Measurements from ENCODE around the gene TSPYL2.

Gene TSPYL2

GRCh38 chrX:53080628-53081580 lies 1.3 kb upstream of the TSPYL2 start:
- no peak for DNase-seq

DNA sequence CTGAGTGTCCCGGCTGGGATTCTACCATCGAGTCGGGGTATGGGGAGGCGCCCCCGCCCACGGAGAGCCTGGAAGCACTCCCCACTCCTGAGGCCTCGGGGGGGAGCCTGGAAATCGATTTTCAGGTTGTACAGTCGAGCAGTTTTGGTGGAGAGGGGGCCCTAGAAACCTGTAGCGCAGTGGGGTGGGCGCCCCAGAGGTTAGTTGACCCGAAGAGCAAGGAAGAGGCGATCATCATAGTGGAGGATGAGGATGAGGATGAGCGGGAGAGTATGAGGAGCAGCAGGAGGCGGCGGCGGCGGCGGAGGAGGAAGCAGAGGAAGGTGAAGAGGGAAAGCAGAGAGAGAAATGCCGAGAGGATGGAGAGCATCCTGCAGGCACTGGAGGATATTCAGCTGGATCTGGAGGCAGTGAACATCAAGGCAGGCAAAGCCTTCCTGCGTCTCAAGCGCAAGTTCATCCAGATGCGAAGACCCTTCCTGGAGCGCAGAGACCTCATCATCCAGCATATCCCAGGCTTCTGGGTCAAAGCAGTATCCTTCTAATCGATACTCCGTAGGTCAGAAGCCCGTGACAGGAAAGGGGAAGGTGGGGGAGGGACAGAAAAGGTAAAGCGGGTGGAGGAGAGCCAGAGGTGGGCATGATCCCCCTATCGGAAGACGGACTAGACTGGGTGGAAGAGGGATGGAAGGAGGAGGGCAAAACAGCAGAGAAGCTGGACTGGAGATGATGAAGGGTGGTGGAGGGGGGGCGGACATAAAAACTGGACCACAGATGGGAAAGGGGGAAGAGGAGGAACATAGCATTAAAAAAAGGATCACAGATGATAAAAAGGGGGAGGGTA lies 828 bp downstream of the TSPYL2 start:
- peak in 1 of 2 experiments; percentile 12 for DNase-seq

DNA sequence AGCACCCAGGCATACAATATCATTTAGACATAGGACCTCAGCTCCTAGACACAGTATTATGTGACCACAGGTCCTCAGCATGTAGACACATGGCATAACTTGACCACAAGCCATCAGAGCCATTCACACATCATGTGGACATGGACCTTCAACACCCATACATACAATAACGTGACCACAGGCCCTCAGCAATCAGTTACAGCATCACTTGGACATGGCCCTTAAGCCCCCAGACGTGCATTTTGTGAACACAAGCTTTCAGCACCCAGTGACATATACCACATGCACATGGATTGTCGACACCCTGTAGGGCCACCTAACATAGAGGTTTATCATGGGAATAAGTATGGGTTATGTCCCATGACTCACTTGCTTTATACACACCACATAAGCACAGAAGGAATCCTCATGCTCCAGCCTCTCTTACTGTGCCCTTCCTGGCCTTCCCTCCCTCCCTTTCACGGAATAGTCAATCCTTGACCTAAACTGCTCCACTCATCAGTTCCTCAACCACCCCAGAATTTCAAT lies 1.9 kb downstream of the TSPYL2 start:
- DNase-seq = no peak

- no peak for DNase-seq
Measured at GRCh38 chrX:53084863-53085262, 2.7 kb downstream of the TSPYL2 start.

DNA sequence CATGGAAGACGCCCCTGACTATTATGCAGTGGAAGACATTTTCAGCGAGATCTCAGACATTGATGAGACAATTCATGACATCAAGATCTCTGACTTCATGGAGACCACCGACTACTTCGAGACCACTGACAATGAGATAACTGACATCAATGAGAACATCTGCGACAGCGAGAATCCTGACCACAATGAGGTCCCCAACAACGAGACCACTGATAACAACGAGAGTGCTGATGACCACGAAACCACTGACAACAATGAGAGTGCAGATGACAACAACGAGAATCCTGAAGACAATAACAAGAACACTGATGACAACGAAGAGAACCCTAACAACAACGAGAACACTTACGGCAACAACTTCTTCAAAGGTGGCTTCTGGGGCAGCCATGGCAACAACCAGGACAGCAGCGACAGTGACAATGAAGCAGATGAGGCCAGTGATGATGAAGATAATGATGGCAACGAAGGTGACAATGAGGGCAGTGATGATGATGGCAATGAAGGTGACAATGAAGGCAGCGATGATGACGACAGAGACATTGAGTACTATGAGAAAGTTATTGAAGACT lies 3.6 kb downstream of the TSPYL2 start:
- DNase-seq = no peak

DNA sequence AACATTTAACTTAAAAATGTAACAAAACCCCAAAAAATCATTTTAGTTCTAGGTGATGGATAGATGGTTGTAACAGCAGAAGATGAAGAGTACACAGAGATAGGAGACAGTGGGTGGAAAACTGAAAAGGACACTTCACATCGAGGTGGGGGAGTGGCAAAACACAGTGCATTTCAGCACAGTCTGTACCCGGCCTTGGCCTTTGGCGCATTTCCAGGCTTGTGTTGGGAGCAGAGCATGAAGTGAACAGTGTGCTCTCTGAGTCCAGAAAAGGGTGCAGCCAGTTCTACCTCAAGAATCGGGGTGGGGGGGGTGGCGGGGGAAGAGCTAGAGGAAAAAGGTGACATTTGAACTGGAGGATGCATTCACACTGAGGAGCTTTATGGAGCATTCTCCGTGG lies 4.3 kb downstream of the TSPYL2 start:
- DNase-seq = no peak

- DNase-seq = no peak
Measured at GRCh38 chrX:53087388-53087831, 5.2 kb downstream of the TSPYL2 start.

- peak; percentile 67 to 89 for DNase-seq
Measured at GRCh38 chrX:53088136-53088974, 6.2 kb downstream of the TSPYL2 start.

- DNase-seq = peak; percentile 4 to 78
Measured at GRCh38 chrX:53089224-53089842, 7.2 kb downstream of the TSPYL2 start.

- no peak for DNase-seq
Measured at GRCh38 chrX:53089925-53090324, 7.8 kb downstream of the TSPYL2 start.

DNA sequence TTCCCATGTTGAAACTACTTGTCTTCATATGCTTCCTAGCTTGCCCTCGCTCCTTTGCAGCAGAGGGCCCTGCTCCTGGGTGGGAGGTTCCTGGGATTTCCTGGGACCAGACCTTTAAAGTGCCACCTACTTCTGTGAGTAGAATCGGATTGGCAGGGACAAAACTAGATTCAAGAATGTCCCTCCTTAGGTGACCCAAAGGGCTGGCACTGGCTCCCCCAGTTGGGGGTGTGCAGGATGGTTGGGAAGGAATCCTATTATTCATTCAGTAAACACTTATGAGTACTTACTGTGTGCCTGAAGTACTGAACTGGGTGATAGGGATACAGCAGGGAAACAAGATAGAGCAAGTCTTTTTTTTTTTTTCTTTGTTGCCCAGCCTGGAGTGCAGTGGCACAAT lies 9.2 kb downstream of the TSPYL2 start:
- no peak for DNase-seq

DNA sequence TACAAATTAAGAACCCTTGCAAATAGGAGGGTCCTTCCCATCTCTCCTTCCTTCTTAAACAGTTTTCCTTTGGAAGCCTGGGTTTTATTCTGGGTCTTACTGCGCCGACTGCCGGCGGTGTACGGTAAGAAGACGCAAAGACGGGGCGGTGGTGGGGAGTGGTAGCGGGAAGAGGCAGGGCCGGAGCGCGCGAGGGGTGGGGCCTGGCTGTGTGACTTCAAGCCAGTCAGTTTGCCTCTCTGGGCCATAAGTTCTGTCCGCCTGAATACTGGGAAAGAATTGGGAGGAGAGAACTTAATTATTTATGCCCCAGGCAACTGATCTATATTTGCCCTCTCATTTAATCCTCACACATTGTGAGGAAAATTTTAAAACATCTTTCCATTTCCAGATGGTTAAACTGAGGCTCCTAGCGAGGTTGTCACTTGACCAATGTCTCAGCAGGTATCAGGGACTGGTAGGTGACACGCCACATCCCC lies 11.0 kb downstream of the TSPYL2 start:
- peak; percentile 59 to 88 for DNase-seq

DNA sequence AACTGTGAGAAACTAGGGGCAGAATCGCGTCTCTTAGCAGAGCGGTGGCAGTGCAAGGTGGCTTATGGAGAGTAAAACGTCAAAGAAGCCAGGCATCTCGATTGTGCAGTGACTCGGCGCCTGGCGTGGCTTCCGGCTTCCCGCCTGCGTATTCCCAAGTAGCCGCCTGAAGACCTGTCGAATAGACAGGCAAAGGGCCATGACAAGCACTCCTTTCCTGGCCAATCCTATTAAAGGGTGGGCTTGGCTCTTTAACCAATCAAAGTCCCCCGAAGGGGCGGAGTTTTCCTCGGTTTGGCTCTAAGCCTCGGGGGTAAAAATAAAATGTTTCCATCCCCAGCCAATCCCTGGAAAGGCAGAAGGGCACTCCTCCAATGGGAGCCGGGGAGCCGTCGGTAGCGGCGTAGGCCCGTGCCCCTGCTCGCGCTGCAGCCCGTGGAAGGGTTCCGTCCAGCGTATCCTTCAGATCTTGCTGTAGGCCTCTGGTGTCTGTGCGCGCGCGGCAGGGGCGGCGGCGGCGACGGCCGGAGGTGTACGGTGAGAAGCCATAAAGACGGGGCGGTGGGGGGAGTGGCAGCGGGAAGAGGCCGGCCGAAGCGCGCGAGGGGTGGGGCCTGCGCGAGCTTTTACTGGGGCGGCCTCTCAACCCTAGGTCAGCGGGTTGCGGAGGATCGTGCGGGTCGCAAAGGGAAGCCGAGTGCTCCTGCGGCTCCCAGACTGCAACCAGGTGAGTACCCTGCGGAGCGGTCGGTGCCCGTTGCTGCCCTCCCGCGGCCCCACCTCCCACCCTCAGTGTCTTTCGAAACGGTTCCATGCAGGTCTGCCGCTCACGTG lies 11.8 kb downstream of the TSPYL2 start, which contains the start of gene KANTR:
TSS of gene KANTR (plus strand) at position 395 of the 834 bp plus-strand sequence. CDS start 30,131 bp downstream, outside the sequence.
- DNase-seq = peak; percentile 93 to 97

GRCh38 chrX:53094582-53094905 lies 12.4 kb downstream of the TSPYL2 start:
- DNase-seq = no peak

DNA sequence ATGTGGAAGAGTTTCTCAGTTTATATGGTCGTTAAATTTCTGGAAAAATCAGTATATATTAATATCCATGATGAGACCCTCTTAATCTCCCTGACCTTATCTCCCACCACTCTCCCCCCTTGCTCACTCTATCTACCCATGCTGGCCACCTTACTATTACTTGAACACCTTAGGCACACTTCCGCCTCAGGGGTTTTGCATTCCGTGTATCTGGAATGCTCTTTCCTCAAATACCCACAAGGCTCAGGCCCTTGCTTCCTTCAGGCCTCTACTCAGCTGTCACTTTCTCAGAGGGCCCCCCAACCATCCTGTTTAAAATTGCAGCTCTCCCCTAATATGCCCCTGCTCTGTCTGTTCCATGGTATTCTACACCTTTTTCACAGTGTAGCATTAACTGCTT lies 13.6 kb downstream of the TSPYL2 start:
- no peak for DNase-seq

DNA sequence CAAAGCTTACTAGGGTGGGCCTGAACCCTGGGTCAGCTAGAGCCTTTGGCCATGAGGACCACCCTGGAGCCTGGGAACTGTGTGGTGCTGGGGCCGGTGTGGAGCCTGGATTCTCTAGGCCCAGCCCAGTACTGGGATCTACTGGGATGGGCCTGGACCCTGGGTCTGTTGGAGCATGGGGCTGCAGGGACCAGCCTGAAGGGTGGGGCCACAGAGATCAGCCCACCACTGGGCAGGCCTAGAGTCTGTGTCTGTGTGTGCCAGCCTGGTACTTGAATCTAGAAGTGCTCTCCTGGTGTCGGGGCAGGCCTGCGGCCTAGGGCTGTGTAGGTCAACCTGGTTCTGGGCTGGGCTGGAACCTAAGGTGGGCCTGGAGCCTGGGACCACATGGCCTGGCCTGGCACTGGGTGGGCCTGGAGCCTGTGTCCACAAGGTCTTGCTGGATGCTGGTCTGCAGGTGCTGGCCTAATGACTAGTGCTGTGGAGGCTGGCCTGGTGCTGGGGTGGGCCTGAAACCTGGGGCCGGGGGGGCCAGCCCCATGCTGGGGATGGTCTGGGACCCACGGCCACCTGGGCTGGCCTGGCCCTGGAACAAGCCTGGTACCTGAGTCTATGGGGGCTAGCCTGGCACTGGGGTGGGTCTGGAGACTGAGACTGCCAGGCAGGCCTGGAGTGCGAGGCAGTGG lies 32.8 kb downstream of the TSPYL2 start:
- DNase-seq = no peak

- DNase-seq = no peak
Measured at GRCh38 chrX:53115550-53115874, 33.3 kb downstream of the TSPYL2 start.

DNA sequence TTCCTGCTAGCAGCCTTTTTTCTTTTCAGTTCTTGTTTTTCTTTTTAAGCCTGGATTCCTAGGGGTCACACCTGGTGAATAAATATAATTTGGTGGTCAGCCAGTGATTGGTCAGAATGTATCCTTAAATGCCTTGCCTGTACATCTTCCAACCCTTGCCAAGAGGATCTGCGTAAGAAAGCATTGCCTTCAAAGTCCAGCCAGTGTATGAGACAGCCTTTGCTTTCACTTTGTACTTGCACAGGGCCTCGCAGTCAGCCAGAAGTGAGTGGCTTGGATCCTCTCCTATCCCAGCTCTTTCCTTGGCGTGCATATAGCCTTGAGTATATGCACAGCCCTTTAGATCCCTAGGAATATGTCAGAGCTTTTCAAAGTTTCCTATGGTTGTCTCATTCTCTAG lies 33.9 kb downstream of the TSPYL2 start:
- DNase-seq = no peak

- no peak for DNase-seq
Measured at GRCh38 chrX:53122013-53122412, 39.8 kb downstream of the TSPYL2 start.

- no peak for DNase-seq
Measured at GRCh38 chrX:53125506-53125905, 43.3 kb downstream of the TSPYL2 start.
